Measurements from ENCODE around the gene USP31. TPM values are rescaled to one million over a fixed set of nuclear protein-coding genes. Genes with fewer than 3 reads are reported as not detected.

USP31 gene
- 9.6 and 10.6 TPM in 2 replicates for total RNA-seq

GRCh38 chr16:23149267-23149992 lies at the start of gene USP31:
Gene USP31, minus strand, starts transcription at chr16:23149452. Its CDS starts 182 bp downstream, at chr16:23149270.

DNA sequence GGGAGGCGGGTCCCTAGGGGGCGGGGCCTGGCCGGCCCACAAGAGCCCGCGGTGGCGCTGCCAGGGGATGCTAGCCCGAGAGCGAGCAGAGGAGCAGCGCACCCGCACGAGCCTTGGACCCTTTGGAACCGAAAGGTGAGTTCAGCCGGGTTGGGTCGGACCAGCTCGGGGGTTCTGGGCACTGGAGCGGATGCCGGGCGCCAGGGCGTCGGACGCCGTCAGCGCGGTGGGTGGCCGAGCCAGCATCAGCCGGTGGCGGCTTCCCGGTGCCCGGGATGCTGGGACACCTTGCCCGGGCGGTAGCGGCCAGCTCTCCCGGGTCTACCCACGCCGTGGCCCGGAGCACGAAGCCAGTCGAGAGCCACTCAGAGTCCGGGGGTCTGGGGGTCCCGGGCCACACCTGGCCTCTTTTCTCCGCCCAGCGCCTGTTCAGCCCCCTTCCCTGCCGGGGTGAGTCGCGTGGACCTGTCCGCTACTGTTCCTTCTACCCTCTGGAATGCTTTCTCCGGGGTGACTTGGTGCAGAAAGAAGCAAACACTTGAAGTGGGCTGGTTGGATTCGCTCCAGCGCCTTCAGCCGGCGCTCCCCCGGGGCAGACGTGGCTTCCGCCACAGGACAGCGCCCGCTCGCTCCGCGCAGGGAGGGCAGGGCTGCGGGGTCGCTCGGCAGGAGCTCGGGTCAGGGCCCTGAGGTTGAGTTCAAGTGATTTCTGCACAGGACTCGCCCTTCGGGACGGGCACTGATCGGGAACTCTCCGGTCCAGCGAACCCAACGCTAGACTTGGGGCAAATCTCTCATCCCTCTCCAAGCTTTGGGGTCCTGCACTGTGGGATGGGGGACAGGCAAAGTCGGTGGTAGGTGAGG lies 33.7 kb upstream of the USP31 start, which contains the start of gene SCNN1G:
Gene SCNN1G, plus strand, starts transcription at position 67 of the 864 bp plus-strand sequence. CDS start 3,527 bp downstream, outside the sequence.

Other genes with a start within 250 kb of the USP31 start
- 0.15 TPM in 1 of 2 replicates, not detected in the other for gene SCNN1G, start 33.3 kb upstream of the USP31 start, total RNA-seq
- 0.73 and 1.6 TPM in 2 replicates for gene SCNN1B, start 152.8 kb upstream of the USP31 start, total RNA-seq